ENCODE results near the gene FBXL7.

Gene FBXL7

DNA sequence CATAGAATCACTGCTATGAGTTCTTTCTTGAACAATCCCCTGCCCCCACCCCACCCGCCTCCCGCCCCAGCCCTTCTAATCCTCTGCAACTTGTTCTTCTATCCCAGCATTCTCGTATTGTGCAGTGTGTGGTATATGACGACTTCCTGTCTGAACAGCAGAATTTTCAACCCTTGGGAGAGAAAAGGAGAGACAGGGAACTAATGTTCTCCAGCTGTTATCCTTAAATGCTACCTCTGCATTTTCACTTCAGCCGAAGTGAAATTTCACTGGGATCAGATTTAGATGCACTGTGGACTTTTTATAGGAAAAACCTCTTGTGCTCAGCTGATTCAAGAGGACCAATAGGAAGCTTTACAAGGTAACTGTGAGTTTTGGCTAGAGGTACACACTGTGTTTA is 2.2 kb downstream of the FBXL7 start:
- no peak for DNase-seq

GRCh38 chr5:15506146-15506545 is 6.2 kb downstream of the FBXL7 start:
- no peak for DNase-seq

GRCh38 chr5:15506897-15507296 is 6.9 kb downstream of the FBXL7 start:
- DNase-seq: no peak

- DNase-seq: no peak
Measured at GRCh38 chr5:15510092-15510491, 10.1 kb downstream of the FBXL7 start.

DNA sequence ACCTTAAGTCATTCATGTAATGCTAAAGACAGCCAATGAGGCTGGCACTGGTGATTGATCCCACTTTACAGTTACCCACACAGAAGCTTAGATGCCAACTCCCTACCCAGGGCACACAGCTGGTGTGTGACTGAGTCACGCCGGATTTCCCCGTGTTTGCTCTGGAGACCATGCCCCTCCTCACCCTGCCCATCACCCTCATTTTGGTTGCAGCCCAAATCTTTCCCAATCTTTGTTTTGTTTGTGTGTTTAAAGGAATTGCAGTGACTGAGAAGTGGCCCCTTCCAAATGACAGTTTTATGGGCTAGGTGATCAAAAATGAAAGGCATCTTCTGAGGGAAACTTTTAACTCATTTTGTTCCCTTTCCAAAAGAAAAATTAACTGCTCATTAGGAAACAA is 10.9 kb downstream of the FBXL7 start:
- no peak for DNase-seq

DNA sequence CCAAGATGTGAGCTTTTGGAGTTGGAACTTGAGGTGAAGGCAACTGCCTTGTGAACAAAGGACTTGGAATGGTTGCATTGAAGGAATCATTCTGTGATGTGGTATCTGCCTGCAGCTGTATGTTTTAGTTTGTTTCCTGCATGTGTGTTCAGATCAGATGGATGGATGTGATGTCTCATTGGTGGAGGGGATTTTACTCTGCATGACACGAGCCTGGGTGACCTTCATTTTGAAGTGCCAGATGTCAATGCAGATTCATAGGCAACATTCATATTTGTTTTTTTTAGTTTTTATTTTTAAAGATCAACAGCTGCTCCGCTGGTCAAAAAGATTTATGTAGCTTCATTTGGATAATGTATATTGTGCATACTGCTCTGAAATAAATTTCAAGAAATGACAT is 13.5 kb downstream of the FBXL7 start:
- no peak for DNase-seq

- DNase-seq: no peak
Measured at GRCh38 chr5:15513911-15514310, 13.9 kb downstream of the FBXL7 start.

DNA sequence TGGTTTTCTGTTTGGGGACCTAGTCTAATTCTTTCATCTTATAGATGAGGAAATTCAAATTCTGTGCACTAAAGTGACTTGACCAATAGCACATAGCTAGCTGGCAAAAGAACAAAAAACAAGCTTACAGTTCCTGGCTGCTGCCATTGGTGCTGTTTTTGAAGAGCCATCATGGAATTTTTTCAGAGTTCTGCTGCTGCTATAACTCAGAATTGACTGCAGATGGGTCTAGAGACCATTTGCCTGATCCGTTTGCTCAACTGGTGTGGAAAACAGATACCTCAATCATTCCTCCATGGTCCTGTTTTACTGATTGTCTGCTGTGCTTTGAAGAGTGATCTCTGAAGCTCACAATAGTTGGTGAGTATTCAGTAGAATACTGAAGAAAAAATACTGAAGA is 15.2 kb downstream of the FBXL7 start:
- no peak for DNase-seq

- no peak for DNase-seq
Measured at GRCh38 chr5:15516486-15516885, 16.5 kb downstream of the FBXL7 start.

DNA sequence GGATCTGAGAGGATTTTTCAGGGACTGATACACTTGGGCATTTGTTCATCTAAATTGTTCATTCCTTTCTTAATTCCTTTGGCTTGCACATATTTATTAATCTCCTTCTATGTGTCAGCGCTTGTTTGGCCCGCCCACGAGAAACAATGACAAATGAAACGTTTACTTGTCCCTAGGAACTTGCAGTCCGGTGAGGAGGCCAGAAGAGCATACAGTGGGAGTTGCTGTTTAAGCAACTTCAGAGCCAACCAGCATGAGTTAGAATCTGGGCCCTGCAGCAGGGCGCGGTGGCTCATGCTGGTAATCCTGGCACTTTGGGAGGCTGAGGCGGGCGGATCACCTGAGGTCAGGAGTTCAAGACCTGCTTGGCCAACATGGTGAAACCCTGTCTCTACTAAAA is 18.8 kb downstream of the FBXL7 start:
- DNase-seq: no peak

- no peak for DNase-seq
Measured at GRCh38 chr5:15520856-15521255, 20.9 kb downstream of the FBXL7 start.

- DNase-seq: no peak
Measured at GRCh38 chr5:15521381-15522186, 21.6 kb downstream of the FBXL7 start.

GRCh38 chr5:15522187-15522520 is 22.2 kb downstream of the FBXL7 start:
- no peak for DNase-seq

- DNase-seq: no peak
Measured at GRCh38 chr5:15524712-15525111, 24.7 kb downstream of the FBXL7 start.

- no peak for DNase-seq
Measured at GRCh38 chr5:15525703-15526275, 25.8 kb downstream of the FBXL7 start.

DNA sequence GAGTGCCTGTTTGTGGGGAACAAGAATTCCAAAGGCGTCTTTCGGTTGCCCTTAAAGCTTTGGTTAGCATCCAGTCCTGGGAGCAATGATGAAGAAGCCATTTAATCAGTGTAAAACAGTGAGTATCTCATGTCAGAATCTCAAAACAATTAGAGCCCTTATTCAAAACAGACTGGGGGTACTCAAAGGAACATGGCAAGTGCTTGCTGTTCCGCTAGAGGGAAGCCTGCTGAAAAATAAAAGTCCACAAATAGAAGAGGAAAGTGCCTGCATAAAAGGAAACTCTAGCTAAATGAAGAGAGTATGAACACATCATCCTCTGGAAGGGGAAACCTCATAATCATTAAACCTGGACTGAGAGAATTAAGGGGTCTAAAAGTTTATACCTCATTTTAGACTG is 26.4 kb downstream of the FBXL7 start:
- DNase-seq: no peak

- DNase-seq: no peak
Measured at GRCh38 chr5:15528476-15528875, 28.5 kb downstream of the FBXL7 start.

DNA sequence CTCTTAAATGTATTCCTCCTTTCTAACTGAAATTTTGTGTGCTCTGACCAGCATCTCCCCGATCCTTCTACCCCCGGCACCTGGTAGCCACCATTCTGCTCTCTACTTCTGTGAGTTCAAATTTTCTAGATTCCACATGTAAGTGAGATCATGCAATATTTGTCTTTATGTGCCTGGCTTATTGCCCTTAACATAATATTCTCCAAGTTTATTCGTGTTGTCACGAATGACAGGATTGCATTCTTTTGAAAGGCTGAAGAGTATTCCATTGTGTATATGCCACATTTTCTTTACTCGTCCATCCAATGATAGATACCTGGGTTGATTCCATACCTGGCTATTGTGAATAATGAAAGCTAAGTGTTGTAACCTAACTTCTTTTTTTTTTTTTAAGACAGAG is 29.0 kb downstream of the FBXL7 start:
- no peak for DNase-seq

DNA sequence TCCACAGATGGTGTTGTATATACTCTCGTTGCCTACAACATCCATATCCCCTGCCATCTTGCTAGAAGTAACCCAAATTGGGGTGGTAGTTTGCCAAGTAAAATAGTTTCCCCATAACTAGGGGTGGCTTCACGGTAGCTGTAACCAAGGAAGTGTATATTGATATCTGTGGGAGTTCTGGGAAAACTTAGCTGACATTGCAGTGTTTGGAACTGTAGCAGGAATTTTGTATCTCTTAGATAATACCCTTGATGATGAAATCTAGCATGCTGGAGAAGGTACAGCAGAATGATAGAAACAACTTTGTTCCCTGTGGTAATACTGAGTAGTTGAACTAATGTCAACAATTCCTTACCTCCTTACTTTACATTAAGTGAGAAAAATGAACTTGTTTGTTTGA is 29.8 kb downstream of the FBXL7 start:
- DNase-seq: no peak

GRCh38 chr5:15533129-15533893 is 33.3 kb downstream of the FBXL7 start:
- no peak for DNase-seq

DNA sequence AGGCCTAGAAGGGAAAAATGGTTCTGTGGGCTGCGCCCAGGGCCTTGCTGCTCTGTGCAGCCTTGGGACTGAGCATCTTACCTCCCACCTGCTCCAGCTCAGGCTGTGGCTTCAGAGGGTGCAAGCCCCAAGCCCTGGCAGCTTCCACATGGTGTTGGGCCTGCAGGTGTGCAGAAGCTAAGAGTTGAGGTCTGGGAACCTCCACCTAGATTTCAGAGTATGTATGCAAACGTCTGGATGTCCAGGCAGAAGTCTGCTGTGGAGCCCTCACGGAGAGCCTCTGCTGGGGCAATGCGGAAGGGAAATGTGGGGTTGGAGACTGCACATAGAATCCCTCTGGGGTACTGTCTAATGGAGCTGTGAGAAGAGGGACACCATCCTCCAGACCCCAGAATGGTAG is 36.0 kb downstream of the FBXL7 start:
- DNase-seq: no peak

- no peak for DNase-seq
Measured at GRCh38 chr5:15538516-15538915, 38.5 kb downstream of the FBXL7 start.

GRCh38 chr5:15539951-15540350 is 40.0 kb downstream of the FBXL7 start:
- DNase-seq: no peak

- no peak for DNase-seq
Measured at GRCh38 chr5:15544039-15544438, 44.1 kb downstream of the FBXL7 start.

Measured in cortex of kidney (tissue), 1 donor.